SU-DHL-6 (cell line): Measurements from ENCODE around the gene CATSPER4.

Source experiments
- EZH2phosphoT487 ChIP-seq: fragments of 200-600 bp; sonication (generic), shearing (Covaris generic); conservative IDR thresholded peaks from 2 replicates; pipeline ENCODE4 v1.6.1; 2018; ENCODE audit warnings: mild to moderate bottlenecking, antibody characterized with exemption, low read length, moderate library complexity, mixed read lengths
- TF ChIP-seq, protein P1 (sequence below): fragments of 200-600 bp; sonication (generic); IDR thresholded peaks from one replicate; pipeline ENCODE4 v1.5.1; 2017; ENCODE audit warnings: antibody characterized with exemption, mild to moderate bottlenecking, low read length, moderate library complexity; ENCODE audit not compliant: insufficient read depth, poor library complexity, severe bottlenecking

DNA sequence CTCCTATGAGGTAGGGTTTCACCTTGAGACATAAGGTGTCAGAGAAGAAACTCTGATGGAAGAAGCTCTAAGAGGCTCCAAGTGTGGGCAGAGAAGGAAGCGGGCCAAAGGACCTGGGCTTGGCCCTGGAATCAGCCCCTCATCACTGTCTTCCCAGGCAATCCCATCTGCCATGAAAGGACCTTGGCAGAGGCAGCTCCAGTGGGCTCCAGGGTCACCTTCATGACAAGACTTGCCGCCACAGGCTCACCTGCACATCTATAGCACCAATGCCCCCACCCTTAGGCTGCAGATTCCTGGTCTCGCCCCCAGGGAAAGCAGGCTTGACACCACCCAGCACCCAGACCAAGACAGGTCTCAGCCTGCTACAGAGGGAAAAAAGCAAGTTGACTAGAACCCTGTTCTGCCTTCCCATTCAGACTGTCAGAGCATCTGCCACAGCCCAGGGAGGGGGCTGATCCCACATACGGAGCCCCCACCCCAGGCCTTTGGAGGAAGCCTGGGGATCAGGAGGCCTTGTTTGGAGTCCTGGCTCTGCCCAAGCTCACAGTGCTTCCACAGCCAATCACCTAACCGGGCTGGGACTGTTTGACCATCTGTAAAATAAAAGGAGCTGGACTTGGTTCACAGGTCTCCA lies 32.0 kb upstream of the CATSPER4 start:
- TF ChIP-seq, protein P1, sequence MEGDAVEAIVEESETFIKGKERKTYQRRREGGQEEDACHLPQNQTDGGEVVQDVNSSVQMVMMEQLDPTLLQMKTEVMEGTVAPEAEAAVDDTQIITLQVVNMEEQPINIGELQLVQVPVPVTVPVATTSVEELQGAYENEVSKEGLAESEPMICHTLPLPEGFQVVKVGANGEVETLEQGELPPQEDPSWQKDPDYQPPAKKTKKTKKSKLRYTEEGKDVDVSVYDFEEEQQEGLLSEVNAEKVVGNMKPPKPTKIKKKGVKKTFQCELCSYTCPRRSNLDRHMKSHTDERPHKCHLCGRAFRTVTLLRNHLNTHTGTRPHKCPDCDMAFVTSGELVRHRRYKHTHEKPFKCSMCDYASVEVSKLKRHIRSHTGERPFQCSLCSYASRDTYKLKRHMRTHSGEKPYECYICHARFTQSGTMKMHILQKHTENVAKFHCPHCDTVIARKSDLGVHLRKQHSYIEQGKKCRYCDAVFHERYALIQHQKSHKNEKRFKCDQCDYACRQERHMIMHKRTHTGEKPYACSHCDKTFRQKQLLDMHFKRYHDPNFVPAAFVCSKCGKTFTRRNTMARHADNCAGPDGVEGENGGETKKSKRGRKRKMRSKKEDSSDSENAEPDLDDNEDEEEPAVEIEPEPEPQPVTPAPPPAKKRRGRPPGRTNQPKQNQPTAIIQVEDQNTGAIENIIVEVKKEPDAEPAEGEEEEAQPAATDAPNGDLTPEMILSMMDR: no peak
- TF ChIP-seq EZH2phosphoT487: no peak
